AG09309 (cell line): ENCODE measurements around the gene SNX11.

Source experiments
- DNase-seq: peaks from one replicate; pipeline ENCODE4 v3.0.0-alpha.2; 2010; ENCODE audit warnings: low read depth
- H3K4me3 ChIP-seq: 2 replicates; pipeline ENCODE4 v1.5.1; 2011; ENCODE audit warnings: mild to moderate bottlenecking, low read depth, low read length, moderate library complexity; ENCODE audit not compliant: control insufficient read depth
- CTCF ChIP-seq: IDR thresholded peaks from 2 replicates; pipeline ENCODE4 v1.5.1; 2011; ENCODE audit warnings: mild to moderate bottlenecking, low read depth, low read length, inconsistent platforms; ENCODE audit not compliant: insufficient read depth, control insufficient read depth; ENCODE audit errors: missing control alignments

Gene SNX11

GRCh38 chr17:48110761-48111160 lies 3.2 kb downstream of the SNX11 start:
- TF ChIP-seq CTCF = no peak
- H3K4me3 ChIP-seq = no peak overlapping the region
- no peak for DNase-seq

- no peak for DNase-seq
- no peak for TF ChIP-seq CTCF
- no peak overlapping the region for H3K4me3 ChIP-seq
Measured at GRCh38 chr17:48111937-48112241, 4.3 kb downstream of the SNX11 start.

GRCh38 chr17:48113201-48113676 lies 5.7 kb downstream of the SNX11 start:
- no peak overlapping the region for H3K4me3 ChIP-seq
- no peak for TF ChIP-seq CTCF
- no peak for DNase-seq

- no peak for TF ChIP-seq CTCF
- H3K4me3 ChIP-seq = no peak overlapping the region
- no peak for DNase-seq
Measured at GRCh38 chr17:48121923-48122664, 14.5 kb downstream of the SNX11 start.

GRCh38 chr17:48122665-48123045 lies 15.1 kb downstream of the SNX11 start:
- TF ChIP-seq CTCF = no peak
- no peak overlapping the region for H3K4me3 ChIP-seq
- no peak for DNase-seq

- no peak for TF ChIP-seq CTCF
- H3K4me3 ChIP-seq = no peak overlapping the region
- DNase-seq = no peak
Measured at GRCh38 chr17:48123111-48123510, 15.5 kb downstream of the SNX11 start.
